Mesendoderm (in vitro differentiated cells): ENCODE measurements around the gene EAPP.
"Not testable (repeated sequence)": the region's sequence is repeated elsewhere in the genome, so short reads cannot be mapped to it uniquely, and the experiment has no call there.

Experiments used
- DNase-seq: peaks from one replicate; pipeline ENCODE4 v3.0.0; 2013
- H2AK5ac ChIP-seq: 2 replicates; pipeline ENCODE4 v1.6.1; 2013; ENCODE audit warnings: low read length, inconsistent platforms
- H2BK120ac ChIP-seq: 2 replicates; pipeline ENCODE4 v1.6.1; 2013; ENCODE audit warnings: low read depth, mild to moderate bottlenecking, low read length, moderate library complexity, mixed read lengths
- H2BK15ac ChIP-seq: replicated peaks from 2 replicates; pipeline ENCODE4 v1.6.1; 2013; ENCODE audit warnings: low read depth, mild to moderate bottlenecking, moderate library complexity
- H2BK5ac ChIP-seq: 2 replicates; pipeline ENCODE4 v1.6.1; 2013; ENCODE audit warnings: low read length, inconsistent platforms
- H3K18ac ChIP-seq: 2 replicates; pipeline ENCODE4 v1.6.1; 2013; ENCODE audit warnings: mild to moderate bottlenecking, low read length, mixed read lengths
- H3K23ac ChIP-seq: one replicate; pipeline ENCODE4 v1.6.1; 2013; ENCODE audit warnings: low read length
- H3K27ac ChIP-seq: 2 replicates; pipeline ENCODE4 v1.5.1; 2013; ENCODE audit warnings: low read depth, mild to moderate bottlenecking, inconsistent platforms, low read length, moderate library complexity
- H3K27me3 ChIP-seq: 2 replicates; pipeline ENCODE4 v1.6.1; 2013; ENCODE audit warnings: low read length, control low read depth, mild to moderate bottlenecking, inconsistent platforms; ENCODE audit not compliant: insufficient read depth, poor library complexity
- H3K36me3 ChIP-seq: 2 replicates; pipeline ENCODE4 v1.6.1; 2013; ENCODE audit warnings: low read length, inconsistent platforms; ENCODE audit not compliant: control insufficient read depth, insufficient read depth
- H3K4ac ChIP-seq: one replicate; pipeline ENCODE4 v1.6.1; 2013; ENCODE audit warnings: low read depth, mild to moderate bottlenecking, low read length, moderate library complexity
- H3K4me1 ChIP-seq: 2 replicates; pipeline ENCODE4 v1.6.1; 2013; ENCODE audit warnings: low read depth, low read length, inconsistent platforms; ENCODE audit not compliant: control insufficient read depth
- H3K4me2 ChIP-seq: 2 replicates; pipeline ENCODE4 v1.6.1; 2013; ENCODE audit warnings: low read length
- H3K4me3 ChIP-seq: 2 replicates; pipeline ENCODE4 v1.5.1; 2013; ENCODE audit warnings: mild to moderate bottlenecking, low read length
- H3K56ac ChIP-seq: one replicate; pipeline ENCODE4 v1.6.1; 2013; ENCODE audit warnings: low read length
- H3K79me1 ChIP-seq: 2 replicates; pipeline ENCODE4 v1.6.1; 2013; ENCODE audit warnings: low read length, inconsistent platforms
- H3K79me2 ChIP-seq: 2 replicates; pipeline ENCODE4 v1.6.1; 2013; ENCODE audit warnings: mild to moderate bottlenecking, low read length; ENCODE audit not compliant: control insufficient read depth, insufficient read depth
- H3K9ac ChIP-seq: 2 replicates; pipeline ENCODE4 v1.6.1; 2013; ENCODE audit warnings: low read length, inconsistent platforms
- H4K5ac ChIP-seq: one replicate; pipeline ENCODE4 v1.6.1; 2013; ENCODE audit warnings: low read length
- H4K8ac ChIP-seq: one replicate; pipeline ENCODE4 v1.6.1; 2013; ENCODE audit warnings: low read depth, mild to moderate bottlenecking, control low read depth, low read length, moderate library complexity
- WGBS: extraction: QIAGEN DNeasy Blood & Tissue Kit; methylation state at CpG from one replicate; pipeline ENCODE4 v1.1.7; 2013; ENCODE audit warnings: low lambda C conversion rate, missing lambda C conversion rate; ENCODE audit not compliant: insufficient coverage; ENCODE audit errors: extremely low coverage; 5-methylcytosine and 5-hydroxymethylcytosine counted together

Gene EAPP

DNA sequence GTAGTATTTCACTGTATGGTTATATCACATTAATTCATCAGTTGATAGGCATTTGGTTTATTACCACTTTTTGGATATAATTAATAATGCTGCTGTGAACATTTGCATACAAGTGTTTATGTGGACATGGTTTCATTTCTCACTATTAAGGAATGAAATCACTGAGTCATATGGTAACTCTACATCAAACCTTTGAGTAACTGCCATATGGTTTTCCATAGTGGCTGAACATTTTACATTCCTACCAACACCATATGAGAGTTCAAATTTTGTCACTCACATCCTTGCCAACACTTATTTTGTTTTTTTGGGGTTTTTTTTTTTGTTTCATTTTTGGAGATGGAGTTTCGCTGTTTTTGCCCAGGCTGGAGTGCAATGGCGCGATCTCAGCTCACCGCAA is 30.2 kb upstream of the EAPP start:
- H3K27me3 ChIP-seq, result no peaks in the 10 kb centered on the region
- no peak for DNase-seq
- H3K79me2 ChIP-seq, result no peaks in the 10 kb centered on the region
- H4K8ac ChIP-seq, result no peak overlapping the region
- H3K4ac ChIP-seq, result no peak overlapping the region
- no peak overlapping the region for H4K5ac ChIP-seq
- H3K36me3 ChIP-seq, result no peaks in the 10 kb centered on the region
- H2BK15ac ChIP-seq, result no peak overlapping the region
- no peaks in the 10 kb centered on the region for H3K79me1 ChIP-seq
- H2AK5ac ChIP-seq, result no peak overlapping the region
- no CpG with 5 or more reads among the region's 4 CpGs for whole genome bisulfite sequencing
- no peak overlapping the region for H2BK120ac ChIP-seq
- H3K23ac ChIP-seq, result no peak overlapping the region
- H3K9ac ChIP-seq, result no peak overlapping the region
- no peak overlapping the region for H3K4me2 ChIP-seq
- no peak overlapping the region for H2BK5ac ChIP-seq
- H3K56ac ChIP-seq, result no peak overlapping the region
- H3K4me3 ChIP-seq, result no peak overlapping the region
- H3K27ac ChIP-seq, result no peak overlapping the region
- no peak overlapping the region for H3K18ac ChIP-seq
- H3K4me1 ChIP-seq, result no peaks in the 10 kb centered on the region

DNA sequence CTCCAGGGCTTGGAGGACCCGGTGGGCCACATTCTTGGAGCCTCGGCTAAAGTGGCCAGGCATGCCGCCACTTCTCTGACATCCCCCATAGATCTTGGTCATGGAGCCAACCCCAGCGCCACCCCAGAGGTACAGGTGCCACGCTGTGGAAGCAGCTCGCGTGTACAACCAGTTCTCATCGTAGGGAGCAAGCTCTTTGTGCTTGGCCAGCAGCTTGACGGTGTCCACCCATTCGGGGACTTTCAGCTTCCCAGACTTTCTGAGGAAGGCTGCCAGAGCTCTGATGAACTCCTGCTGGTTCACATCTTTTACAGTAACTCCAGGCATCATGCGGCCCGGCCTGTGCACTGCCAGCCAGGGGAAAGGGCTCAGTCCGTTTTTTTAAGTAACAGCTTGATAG is 29.3 kb upstream of the EAPP start:
- H3K4ac ChIP-seq, result no peak overlapping the region
- H3K23ac ChIP-seq, result no peak overlapping the region
- H3K79me2 ChIP-seq, result no peaks in the 10 kb centered on the region
- H3K27ac ChIP-seq, result no peak overlapping the region
- no peak overlapping the region for H2BK120ac ChIP-seq
- no peak overlapping the region for H2BK15ac ChIP-seq
- H3K18ac ChIP-seq, result no peak overlapping the region
- H3K4me1 ChIP-seq, result no peaks in the 10 kb centered on the region
- no peak overlapping the region for H4K8ac ChIP-seq
- no peak overlapping the region for H2AK5ac ChIP-seq
- no peaks in the 10 kb centered on the region for H3K36me3 ChIP-seq
- H3K56ac ChIP-seq, result no peak overlapping the region
- no peak overlapping the region for H2BK5ac ChIP-seq
- H3K9ac ChIP-seq, result no peak overlapping the region
- H3K4me2 ChIP-seq, result no peak overlapping the region
- DNase-seq, result no peak
- H3K27me3 ChIP-seq, result no peaks in the 10 kb centered on the region
- H3K79me1 ChIP-seq, result no peaks in the 10 kb centered on the region
- WGBS, result no CpG with 5 or more reads among the region's 13 CpGs
- H3K4me3 ChIP-seq, result no peak overlapping the region
- H4K5ac ChIP-seq, result no peak overlapping the region

DNA sequence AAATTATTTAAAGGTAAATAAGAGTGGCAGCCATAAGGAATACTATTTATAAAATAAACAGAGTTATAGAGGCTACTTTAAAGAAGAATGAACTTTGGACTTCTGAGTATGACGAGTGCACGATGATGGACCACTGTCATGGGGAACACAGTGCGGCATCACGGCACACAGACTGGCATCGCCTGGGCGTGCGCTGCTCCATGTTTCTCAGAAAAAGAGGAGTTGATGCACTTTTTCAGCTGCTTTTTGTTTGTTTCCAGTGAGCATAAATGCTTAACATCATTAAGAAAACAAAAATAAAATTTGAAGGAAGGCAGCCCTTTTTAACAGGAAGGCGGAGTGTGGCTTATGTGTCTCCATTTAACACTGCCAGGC is 23.3 kb upstream of the EAPP start:
- H3K4ac ChIP-seq, result no peak overlapping the region
- no peak overlapping the region for H2AK5ac ChIP-seq
- no peaks in the 10 kb centered on the region for H3K27me3 ChIP-seq
- H3K36me3 ChIP-seq, result no peaks in the 10 kb centered on the region
- no peak overlapping the region for H3K18ac ChIP-seq
- H3K79me2 ChIP-seq, result no peaks in the 10 kb centered on the region
- H3K4me2 ChIP-seq, result no peak overlapping the region
- H3K4me3 ChIP-seq, result no peak overlapping the region
- no peak overlapping the region for H3K56ac ChIP-seq
- H3K79me1 ChIP-seq, result no peaks in the 10 kb centered on the region
- no peak overlapping the region for H3K27ac ChIP-seq
- H3K9ac ChIP-seq, result no peak overlapping the region
- no peaks in the 10 kb centered on the region for H3K4me1 ChIP-seq
- H4K8ac ChIP-seq, result no peak overlapping the region
- no peak overlapping the region for H2BK120ac ChIP-seq
- WGBS, result no CpG with 5 or more reads among the region's 8 CpGs
- no peak overlapping the region for H2BK15ac ChIP-seq
- DNase-seq, result no peak
- H3K23ac ChIP-seq, result no peak overlapping the region
- H4K5ac ChIP-seq, result no peak overlapping the region
- H2BK5ac ChIP-seq, result no peak overlapping the region

GRCh38 chr14:34562037-34562775 is 22.7 kb upstream of the EAPP start:
- H4K8ac ChIP-seq, H3K4me3 ChIP-seq, H4K5ac ChIP-seq, H2BK120ac ChIP-seq, H3K27ac ChIP-seq, H3K4me1 ChIP-seq, H3K4ac ChIP-seq, H2AK5ac ChIP-seq, H2BK5ac ChIP-seq, H3K27me3 ChIP-seq, H2BK15ac ChIP-seq, H3K23ac ChIP-seq, DNase-seq, H3K36me3 ChIP-seq, H3K79me1 ChIP-seq, H3K9ac ChIP-seq, H3K56ac ChIP-seq, H3K18ac ChIP-seq, H3K4me2 ChIP-seq, H3K79me2 ChIP-seq: not testable (repeated sequence)
- WGBS, result no CpG with 5 or more reads among the region's 8 CpGs

DNA sequence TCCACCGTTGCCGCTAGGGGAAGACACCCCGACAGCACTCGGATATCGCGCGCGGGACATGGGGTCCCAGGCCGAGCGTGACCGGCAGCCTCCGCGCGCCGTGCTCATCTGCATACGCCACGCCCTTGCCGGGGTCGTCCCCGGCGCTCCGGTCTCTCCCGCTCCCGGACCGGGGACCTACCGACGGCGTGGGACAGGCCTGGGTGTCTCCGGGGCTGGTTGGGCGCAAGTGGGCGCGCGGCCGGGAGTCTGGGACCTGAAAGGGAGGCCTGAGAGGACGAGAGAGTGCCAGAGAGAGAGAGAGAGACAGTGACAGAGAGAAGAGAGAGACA is 17.0 kb upstream of the EAPP start:
- not testable (repeated sequence) for H3K4me1 ChIP-seq, H3K4ac ChIP-seq, H3K27ac ChIP-seq, H2BK120ac ChIP-seq, H2BK15ac ChIP-seq, H2AK5ac ChIP-seq, H3K4me2 ChIP-seq, H3K79me2 ChIP-seq, H3K4me3 ChIP-seq, H3K79me1 ChIP-seq, H3K23ac ChIP-seq, H3K56ac ChIP-seq, H4K5ac ChIP-seq, H3K9ac ChIP-seq, H4K8ac ChIP-seq, H3K27me3 ChIP-seq, DNase-seq, H3K36me3 ChIP-seq, H2BK5ac ChIP-seq, H3K18ac ChIP-seq
- no CpG with 5 or more reads among the region's 35 CpGs for WGBS
